PFSK-1 (cell line): ENCODE data around the gene LRRC4B.

Source experiments
- FOXP2 ChIP-seq: optimal IDR thresholded peaks from 2 replicates; pipeline ENCODE3; 2011; ENCODE audit warnings: borderline replicate concordance, control low read depth, inconsistent platforms; ENCODE audit not compliant: insufficient read depth; ENCODE audit errors: extremely low read length, extremely low read depth
- POLR2AphosphoS5 ChIP-seq: IDR thresholded peaks from 2 replicates; pipeline ENCODE4 v1.6.1; 2012; ENCODE audit warnings: low read depth, mild to moderate bottlenecking, control low read depth, low read length, moderate library complexity
- REST ChIP-seq, 2 experiments: IDR thresholded peaks; 2 replicates each; pipeline versions ENCODE4 v1.6.1 to v1.8.0; 2011 to 2012; ENCODE audit warnings: low read depth in 2 of 2, low read length in 2 of 2, control low read depth in 1 of 2, inconsistent platforms in 1 of 2, mild to moderate bottlenecking in 1 of 2, moderate library complexity in 1 of 2; ENCODE audit not compliant: insufficient read depth in 1 of 2
- SIN3A ChIP-seq: IDR thresholded peaks from 2 replicates; pipeline ENCODE4 v1.6.1; 2012; ENCODE audit warnings: mild to moderate bottlenecking, low read length, moderate library complexity, borderline replicate concordance; ENCODE audit not compliant: insufficient read depth
- TAF1 ChIP-seq: IDR thresholded peaks from 2 replicates; pipeline ENCODE4 v1.6.1; 2012; ENCODE audit warnings: low read length, control low read depth, borderline replicate concordance; ENCODE audit not compliant: insufficient read depth

Gene LRRC4B

GRCh38 chr19:50522881-50523280 is 45.4 kb downstream of the LRRC4B start:
- TF ChIP-seq SIN3A (no peak), REST (IDR thresholded peaks at IDR 0.05; ENCODE audit: insufficient read depth in 1 of 2, low read depth in 2 of 2, low read length in 2 of 2) (no peak), POLR2AphosphoS5 (no peak), FOXP2 (no peak), TAF1 (no peak)

GRCh38 chr19:50520822-50521465 is 47.3 kb downstream of the LRRC4B start:
- TF ChIP-seq FOXP2 = no peak
- no peak for TF ChIP-seq TAF1
- TF ChIP-seq POLR2AphosphoS5 = no peak
- no peak for TF ChIP-seq SIN3A
- no peak for TF ChIP-seq REST (IDR thresholded peaks at IDR 0.05; ENCODE audit: insufficient read depth in 1 of 2, low read depth in 2 of 2, low read length in 2 of 2)

GRCh38 chr19:50519006-50519575 is 49.1 kb downstream of the LRRC4B start:
- TF ChIP-seq FOXP2 (no peak), REST (IDR thresholded peaks at IDR 0.05; ENCODE audit: insufficient read depth in 1 of 2, low read depth in 2 of 2, low read length in 2 of 2) (no peak), TAF1 (no peak), POLR2AphosphoS5 (no peak), SIN3A (no peak)

- no peak for TF ChIP-seq SIN3A
- TF ChIP-seq TAF1 = no peak
- TF ChIP-seq FOXP2 = no peak
- no peak for TF ChIP-seq POLR2AphosphoS5
- no peak for TF ChIP-seq REST (IDR thresholded peaks at IDR 0.05; ENCODE audit: insufficient read depth in 1 of 2, low read depth in 2 of 2, low read length in 2 of 2)
Measured at GRCh38 chr19:50518091-50519005, 49.9 kb downstream of the LRRC4B start.
